Keratinocyte (primary cell): Measurements from ENCODE around the gene PDE6A. TPM values are rescaled to one million over a fixed set of nuclear protein-coding genes. Genes with fewer than 3 reads are reported as not detected.

Experiments
- DNase-seq: peaks from one replicate; pipeline ENCODE4 v3.0.0-alpha.2; 2011; ENCODE audit warnings: low read depth, missing footprints, low spot score
- FAIRE-seq: peaks from 2 replicates; lab custom pipeline; 2011; peaks lifted over from hg19 to GRCh38; lab: Jason Lieb, UNC
- H2AFZ ChIP-seq: 2 replicates; pipeline ENCODE4 v1.6.0; 2012; ENCODE audit warnings: low read length, control low read depth, inconsistent platforms; ENCODE audit not compliant: control insufficient read depth
- H3K27ac ChIP-seq: 2 replicates; pipeline ENCODE4 v1.5.1; 2011; ENCODE audit warnings: low read length; ENCODE audit not compliant: control insufficient read depth, insufficient read depth
- H3K27me3 ChIP-seq: 3 replicates; pipeline ENCODE4 v1.6.0; 2011; ENCODE audit warnings: low read length; ENCODE audit not compliant: control insufficient read depth, insufficient read depth; ENCODE audit errors: extremely low read depth
- H3K36me3 ChIP-seq, 2 experiments: 2 replicates in 1 of 2; 3 replicates in 1 of 2; pipeline ENCODE4 v1.5.1; 2011; ENCODE audit warnings: low read length in 2 of 2, mild to moderate bottlenecking in 1 of 2; ENCODE audit not compliant: control insufficient read depth in 2 of 2, insufficient read depth in 2 of 2; ENCODE audit errors: extremely low read depth in 1 of 2
- H3K4me1 ChIP-seq: 3 replicates; pipeline ENCODE4 v1.5.1; 2011; ENCODE audit warnings: low read length; ENCODE audit not compliant: control insufficient read depth, insufficient read depth; ENCODE audit errors: extremely low read depth
- H3K4me2 ChIP-seq: 3 replicates; pipeline ENCODE4 v1.6.0; 2011; ENCODE audit warnings: low read depth, low read length; ENCODE audit not compliant: control insufficient read depth, insufficient read depth; ENCODE audit errors: extremely low read depth
- H3K4me3 ChIP-seq, 3 experiments: fragments of 200-600 bp in 1 of 3; sonication (generic) in 1 of 3; 2 replicates in 2 of 3; 3 replicates in 1 of 3; pipeline ENCODE4 v1.5.1; 2011 to 2016; ENCODE audit warnings: low read length in 3 of 3, mild to moderate bottlenecking in 3 of 3, control low read depth in 2 of 3, inconsistent platforms in 1 of 3, low read depth in 1 of 3, mixed read lengths in 1 of 3, mixed run types in 1 of 3, moderate library complexity in 1 of 3; ENCODE audit not compliant: control insufficient read depth in 2 of 3, insufficient read depth in 2 of 3; ENCODE audit errors: extremely low read depth in 1 of 3
- H3K79me2 ChIP-seq: 2 replicates; pipeline ENCODE4 v1.6.0; 2012; ENCODE audit warnings: low read length; ENCODE audit not compliant: control insufficient read depth, insufficient read depth
- H3K9ac ChIP-seq: 3 replicates; pipeline ENCODE4 v1.6.0; 2011; ENCODE audit warnings: low read length; ENCODE audit not compliant: control insufficient read depth, insufficient read depth; ENCODE audit errors: extremely low read depth
- H3K9me1 ChIP-seq: 3 replicates; pipeline ENCODE4 v1.6.0; 2011; ENCODE audit warnings: low read length; ENCODE audit not compliant: control insufficient read depth, insufficient read depth; ENCODE audit errors: extremely low read depth
- H3K9me3 ChIP-seq: 2 replicates; pipeline ENCODE4 v1.5.1; 2012; ENCODE audit warnings: low read depth, low read length; ENCODE audit not compliant: control insufficient read depth
- H4K20me1 ChIP-seq: 3 replicates; pipeline ENCODE4 v1.6.0; 2011; ENCODE audit warnings: low read length; ENCODE audit not compliant: control insufficient read depth, insufficient read depth; ENCODE audit errors: extremely low read depth
- CTCF ChIP-seq, 3 experiments: IDR thresholded peaks in 1 of 3; conservative IDR thresholded peaks in 1 of 3; optimal IDR thresholded peaks in 1 of 3; 2 replicates in 2 of 3; 3 replicates in 1 of 3; pipeline versions ENCODE3 to v1.5.1; 2011; ENCODE audit warnings: low read length in 3 of 3, mild to moderate bottlenecking in 3 of 3, moderate library complexity in 2 of 3, control low read depth in 1 of 3, inconsistent platforms in 1 of 3; ENCODE audit not compliant: insufficient read depth in 2 of 3; ENCODE audit errors: extremely low read depth in 1 of 3
- EZH2 ChIP-seq: IDR thresholded peaks from one replicate; pipeline ENCODE4 v1.6.1; 2012; ENCODE audit warnings: inconsistent platforms, mild to moderate bottlenecking, low read length, moderate library complexity
- dilution Hi-C: fragments of 300-500 bp; cut with MboI; formaldehyde crosslinking; loops from one replicate; pipeline ENCODE4 v1.7.0; 2020; ENCODE audit warnings: low sequenced_read_pairs; ENCODE audit not compliant: extremely low pct_ligation_motif_present
- polyA plus RNA-seq, 5 experiments: library from polyadenylated mRNA; depleted of rRNA in 3 of 5; stranded (reverse) in 3 of 5; stranded (forward) in 1 of 5; unstranded in 1 of 5; fragments of >200 nt; gene quantifications; 1 replicate in 1 of 5; 2 replicates in 3 of 5; 3 replicates in 1 of 5; pipeline versions ENCODE4 v1.2.1 to v1.2.3, GENCODE V29; 2011 to 2012; ENCODE audit warnings: missing spikeins in 2 of 5, low read depth in 1 of 5, low replicate concordance in 1 of 5

PDE6A gene
- polyA plus RNA-seq, 1 donor (not counting 4 experiments of a cell fraction or from before 2014, with no cell fraction given): 0.03 TPM

GRCh38 chr5:149826574-149826973 lies 118.0 kb downstream of the PDE6A start:
- Histone ChIP-seq H3K79me2 (no peaks in the 10 kb centered on the region), H3K9me3 (no peaks in the 10 kb centered on the region), H3K27ac (no peak overlapping the region), H3K36me3 (peaks cover 2 to 3% of the 10 kb centered on the region in 2 experiments), H4K20me1 (no peaks in the 10 kb centered on the region), H3K4me2 (no peak overlapping the region), H3K27me3 (no peaks in the 10 kb centered on the region), H3K4me1 (peaks cover 9% of the 10 kb centered on the region), H3K9me1 (no peaks in the 10 kb centered on the region), H3K4me3 (no peak overlapping the region), H3K9ac (no peak overlapping the region), H2AFZ (no peak overlapping the region)
- dilution Hi-C loops: no loop called here
- no peak for DNase-seq
- TF ChIP-seq CTCF (optimal IDR thresholded peaks at IDR 0.05 in 1 of 3, IDR thresholded peaks at IDR 0.05 in 1 of 3, conservative IDR thresholded peaks at IDR 0.05 in 1 of 3; ENCODE audit: extremely low read depth in 1 of 3, insufficient read depth in 2 of 3, low read length in 3 of 3) (no peak), EZH2 (no peak)
- FAIRE-seq: no peak

GRCh38 chr5:149824846-149825245 lies 119.7 kb downstream of the PDE6A start:
- TF ChIP-seq EZH2: no peak
- TF ChIP-seq CTCF (optimal IDR thresholded peaks at IDR 0.05 in 1 of 3, IDR thresholded peaks at IDR 0.05 in 1 of 3, conservative IDR thresholded peaks at IDR 0.05 in 1 of 3; ENCODE audit: extremely low read depth in 1 of 3, insufficient read depth in 2 of 3, low read length in 3 of 3): no peak
- Histone ChIP-seq H2AFZ (no peak overlapping the region), H3K27ac (no peak overlapping the region), H3K4me1 (peaks cover 18% of the 10 kb centered on the region), H3K4me3 (no peak overlapping the region), H3K27me3 (no peaks in the 10 kb centered on the region), H3K4me2 (no peak overlapping the region), H3K79me2 (no peaks in the 10 kb centered on the region), H3K9me1 (no peaks in the 10 kb centered on the region), H3K36me3 (peaks cover 0 to 3% of the 10 kb centered on the region in 2 experiments), H4K20me1 (no peaks in the 10 kb centered on the region), H3K9ac (no peak overlapping the region), H3K9me3 (no peaks in the 10 kb centered on the region)
- DNase-seq (no peak), FAIRE-seq (no peak)
- dilution Hi-C loops: no loop called here
